ENCODE measurements around the gene VPS37B.

DNA sequence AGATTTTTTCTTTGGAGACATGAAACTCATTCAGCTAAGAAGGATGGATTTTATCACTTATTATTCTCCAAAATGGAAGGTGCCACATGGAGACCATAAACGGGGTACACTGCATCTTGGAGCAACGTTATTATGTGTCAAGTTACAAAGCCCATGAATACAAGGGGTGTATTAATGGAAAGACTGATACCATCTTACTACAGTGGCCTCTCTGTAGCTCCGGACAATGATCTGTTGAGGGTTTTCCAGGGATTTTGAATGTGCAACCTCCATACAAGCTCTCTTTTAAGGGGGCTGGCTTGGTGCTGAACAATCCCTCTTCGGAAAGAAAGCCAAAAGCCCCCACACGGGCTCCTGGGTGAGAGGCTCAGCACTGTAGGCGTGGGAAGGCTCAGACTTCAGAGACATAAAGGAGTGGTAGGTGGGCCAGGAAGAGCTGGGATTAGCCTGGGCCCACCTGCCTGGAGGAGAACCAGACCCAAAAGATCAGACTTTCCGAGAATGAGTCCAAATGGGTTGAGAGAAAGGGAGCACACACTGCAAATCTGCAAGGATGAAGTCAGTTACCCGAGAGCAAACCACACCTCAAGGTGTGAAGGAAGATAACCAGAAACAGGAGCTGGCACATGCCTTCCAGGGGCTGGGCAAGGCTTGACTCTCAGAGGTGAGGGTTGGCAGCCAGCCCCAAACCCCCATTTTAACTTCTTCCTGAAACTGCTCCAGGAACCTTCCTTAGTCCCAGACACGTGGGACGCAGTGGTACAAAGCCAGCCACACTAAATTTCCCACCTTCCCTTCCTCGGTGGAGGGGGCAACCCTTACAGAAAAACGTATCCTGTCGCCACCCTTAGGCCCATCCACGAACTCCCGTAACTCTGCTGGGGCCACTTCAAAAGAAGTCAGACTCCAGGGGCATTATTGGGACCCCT lies 1.5 kb downstream of the VPS37B start:
- TF ChIP-seq POLR2A (IDR thresholded peaks at IDR 0.05) (no peak), CTCF (IDR thresholded peaks at IDR 0.05) (peak in 1 of 4 experiments; percentile 13), POLR2AphosphoS5 (IDR thresholded peaks at IDR 0.05) (no peak), EP300 (IDR thresholded peaks at IDR 0.05) (no peak)

Data from gastroesophageal sphincter (tissue), 3 donors.